HG03575 (cell line): Measurements from ENCODE around the gene CDKN2B-AS1.
"Not testable (repeated sequence)": the region's sequence is repeated elsewhere in the genome, so short reads cannot be mapped to it uniquely, and the experiment has no call there.

Experiments used
- ATAC-seq: cut with Tn5 transposase; IDR thresholded peaks from one replicate; pipeline ENCODE4 v1.9.1; 2021; ENCODE audit not compliant: unreplicated experiment, insufficient number of reproducible peaks, low FRiP score; ENCODE audit errors: extremely low read depth

Gene CDKN2B-AS1

GRCh38 chr9:22037954-22038690 lies 43.5 kb downstream of the CDKN2B-AS1 start:
- no peak for ATAC-seq

DNA sequence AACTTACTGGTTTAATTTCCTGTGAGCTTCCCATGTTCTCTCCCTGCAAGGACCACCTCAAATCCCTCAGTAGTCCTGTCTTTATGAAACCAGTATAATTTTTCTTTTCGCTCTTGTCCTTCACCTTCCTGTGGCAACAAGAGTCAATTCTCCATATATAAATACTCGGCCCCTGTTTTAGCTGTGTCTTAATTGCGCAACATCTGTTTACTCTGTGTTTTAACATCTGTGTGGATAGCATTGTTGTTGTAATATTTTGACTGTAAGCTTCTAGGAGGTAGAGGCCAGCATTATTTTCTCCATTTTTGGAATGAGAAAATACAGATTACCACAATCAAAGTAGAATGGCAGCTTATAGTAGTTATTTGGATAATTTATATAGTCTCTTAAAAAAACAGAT lies 44.7 kb downstream of the CDKN2B-AS1 start:
- ATAC-seq = no peak

DNA sequence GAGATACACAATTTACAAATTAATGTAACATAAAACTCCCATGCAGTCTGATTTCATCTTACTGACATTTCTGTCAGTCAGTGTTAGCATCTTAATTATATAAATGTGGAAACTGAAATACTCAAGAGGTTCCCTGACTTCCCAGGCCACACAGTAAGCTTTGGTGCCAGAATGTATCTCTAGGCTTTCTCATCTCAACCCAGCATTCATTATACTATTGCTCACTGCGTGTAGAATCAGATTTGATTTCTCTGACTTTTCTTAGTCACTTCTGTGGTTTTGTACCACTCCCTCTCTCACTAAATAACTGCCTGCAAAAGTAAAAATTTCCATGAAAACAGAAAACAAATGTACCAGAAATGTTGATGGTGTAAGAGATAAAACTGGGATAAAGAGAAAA lies 46.2 kb downstream of the CDKN2B-AS1 start:
- ATAC-seq = no peak

DNA sequence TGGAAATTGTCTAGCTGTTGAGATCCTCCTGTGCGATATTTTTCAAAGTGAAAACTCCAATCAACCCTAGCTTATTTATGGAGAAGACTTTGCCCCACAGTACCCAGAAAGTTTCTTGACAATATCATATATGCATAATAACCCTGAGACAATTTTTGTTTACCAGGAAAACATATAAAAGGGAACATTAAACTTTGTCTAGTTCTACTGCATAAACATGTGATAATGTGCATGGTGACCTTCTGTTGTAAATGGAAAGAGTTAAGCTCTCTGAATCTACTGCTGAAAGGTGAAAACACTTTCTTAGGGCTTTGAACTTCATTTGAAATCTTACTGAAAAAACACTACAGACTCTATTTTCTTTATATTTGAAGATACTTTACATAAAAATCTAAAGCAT lies 46.8 kb downstream of the CDKN2B-AS1 start:
- ATAC-seq = no peak

- no peak for ATAC-seq
Observed at GRCh38 chr9:22041775-22042174, 47.2 kb downstream of the CDKN2B-AS1 start.

GRCh38 chr9:22043928-22044327 lies 49.3 kb downstream of the CDKN2B-AS1 start:
- no peak for ATAC-seq

DNA sequence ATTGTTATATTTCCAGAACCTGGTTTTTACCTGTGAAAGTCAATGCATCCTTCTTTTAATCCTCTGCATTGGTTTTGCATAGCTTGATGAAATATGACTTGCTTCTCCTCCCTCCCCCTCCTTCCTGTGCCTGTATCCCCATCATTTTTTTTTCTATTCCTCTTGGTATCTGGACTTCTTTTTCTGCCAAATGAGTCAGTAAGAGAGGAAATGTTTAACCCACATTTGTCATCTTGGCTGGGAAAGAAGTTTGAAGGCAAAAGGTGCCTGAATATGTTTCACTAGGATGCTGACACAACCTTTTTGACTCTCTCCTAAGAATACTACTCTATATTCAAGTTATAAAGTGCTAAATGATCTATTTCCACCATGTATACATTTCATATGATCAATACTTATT lies 50.0 kb downstream of the CDKN2B-AS1 start:
- no peak for ATAC-seq

DNA sequence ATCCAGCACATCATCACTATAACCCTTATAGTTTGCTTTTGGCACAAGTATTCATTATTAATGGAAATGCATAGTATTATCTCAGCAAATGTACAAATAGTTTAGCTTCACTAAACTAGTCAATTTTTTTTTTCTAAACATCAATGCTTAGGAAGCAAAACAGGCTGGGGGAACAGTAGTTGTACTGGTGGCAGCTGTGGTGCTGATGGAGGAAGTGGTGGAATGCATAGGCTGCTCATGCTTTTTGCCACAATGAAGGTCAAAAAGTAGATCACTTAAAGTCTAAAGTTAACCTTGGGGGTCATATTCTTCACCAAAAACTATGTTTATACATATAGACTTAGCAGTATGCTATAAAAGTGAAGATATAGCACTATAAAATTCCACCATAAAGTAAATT lies 50.8 kb downstream of the CDKN2B-AS1 start:
- ATAC-seq = no peak

DNA sequence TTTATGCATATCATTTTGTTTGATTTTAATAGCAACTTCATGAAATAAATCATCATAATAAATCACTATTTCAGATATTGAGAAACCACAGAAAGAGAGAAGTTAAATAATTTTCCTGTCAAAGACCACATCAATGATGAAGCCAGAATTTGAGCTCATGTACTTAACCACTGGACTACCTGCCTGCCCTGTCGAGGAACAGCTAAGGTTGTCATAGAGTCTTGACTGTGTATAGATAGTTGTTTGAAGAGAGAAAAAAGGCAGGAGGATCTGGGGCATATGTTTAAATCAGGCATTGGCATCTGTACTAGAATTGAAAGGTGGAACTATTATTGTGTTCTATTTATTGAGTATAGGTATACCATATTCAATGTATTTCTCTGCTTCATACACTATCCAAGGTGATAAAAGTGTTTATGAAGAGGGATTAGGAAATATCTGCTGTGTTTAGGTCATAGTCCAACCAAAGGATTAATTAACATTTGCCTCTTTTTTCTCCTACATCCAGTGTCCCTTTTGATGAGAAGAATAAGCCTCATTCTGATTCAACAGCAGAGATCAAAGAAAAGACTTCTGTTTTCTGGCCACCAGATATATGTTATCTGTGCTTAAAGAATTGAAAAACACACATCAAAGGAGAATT lies 51.8 kb downstream of the CDKN2B-AS1 start:
- ATAC-seq = no peak

GRCh38 chr9:22047596-22047995 lies 53.0 kb downstream of the CDKN2B-AS1 start:
- ATAC-seq = no peak

DNA sequence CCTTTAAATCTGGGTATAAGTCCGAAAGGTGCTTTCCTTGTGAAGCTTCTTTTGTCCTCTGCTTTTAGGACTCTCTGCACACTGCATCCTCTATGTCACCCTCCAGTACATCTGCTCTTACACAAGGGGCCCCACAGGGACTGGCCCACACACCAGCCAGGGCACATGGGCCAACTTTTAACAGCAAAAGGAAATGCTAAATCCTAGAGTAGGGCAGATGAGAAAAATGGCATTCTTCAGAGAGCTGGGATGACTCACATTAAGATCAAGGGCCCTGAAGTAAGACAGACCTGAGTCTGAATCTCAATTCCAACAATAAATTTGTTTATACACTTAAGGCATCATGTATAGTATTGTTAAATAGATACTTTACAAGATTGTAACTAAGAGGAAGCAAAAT lies 54.8 kb downstream of the CDKN2B-AS1 start:
- no peak for ATAC-seq

DNA sequence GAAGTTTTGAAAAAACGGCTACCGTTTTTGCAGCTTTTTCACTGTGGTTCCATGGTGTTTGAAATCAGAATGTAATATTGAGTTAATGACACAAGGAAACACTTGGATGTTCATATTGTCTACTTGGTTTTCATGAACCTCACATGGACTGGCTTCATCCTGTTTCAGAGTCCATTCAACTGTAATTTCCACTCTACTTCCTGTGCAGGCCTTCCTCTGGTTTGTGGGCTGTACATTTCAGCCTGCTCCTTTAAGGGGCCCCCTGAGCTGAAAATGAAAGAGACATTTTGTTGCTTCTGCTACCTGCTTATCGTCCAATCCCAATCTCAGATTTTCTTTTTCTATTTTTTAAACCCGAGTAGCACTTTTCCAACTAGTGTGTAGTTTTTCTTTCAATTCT lies 56.3 kb downstream of the CDKN2B-AS1 start:
- ATAC-seq = peak; percentile 67

DNA sequence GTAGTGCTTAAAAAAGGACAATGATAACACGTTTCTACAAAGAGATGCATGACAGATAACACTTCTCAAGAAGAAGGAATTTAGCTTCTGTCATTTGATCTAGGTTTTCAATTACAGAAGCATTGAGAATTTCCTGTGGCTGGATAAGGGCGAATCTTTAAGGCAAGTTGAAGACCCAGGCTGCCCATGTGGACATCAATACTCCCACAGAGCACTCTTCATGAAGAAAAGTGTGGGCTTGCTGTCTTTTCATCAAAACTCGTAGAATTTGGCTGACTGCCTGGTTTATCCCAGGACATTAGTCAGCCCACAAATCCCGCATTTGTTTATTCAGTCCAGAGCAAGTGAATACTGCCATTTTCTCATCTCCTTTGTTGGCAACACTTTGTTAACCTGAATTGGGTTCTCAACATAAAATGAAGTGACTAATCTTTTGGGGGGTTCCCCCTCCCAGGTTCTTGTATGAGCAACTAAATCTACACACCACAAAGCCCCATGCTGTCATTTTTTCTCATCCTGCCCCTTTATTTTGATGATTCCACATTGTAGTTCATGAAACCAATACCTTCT lies 57.9 kb downstream of the CDKN2B-AS1 start:
- no peak for ATAC-seq

GRCh38 chr9:22053178-22053577 lies 58.6 kb downstream of the CDKN2B-AS1 start:
- no peak for ATAC-seq

GRCh38 chr9:22054076-22054475 lies 59.5 kb downstream of the CDKN2B-AS1 start:
- ATAC-seq = no peak

GRCh38 chr9:22054529-22054928 lies 59.9 kb downstream of the CDKN2B-AS1 start:
- no peak for ATAC-seq

DNA sequence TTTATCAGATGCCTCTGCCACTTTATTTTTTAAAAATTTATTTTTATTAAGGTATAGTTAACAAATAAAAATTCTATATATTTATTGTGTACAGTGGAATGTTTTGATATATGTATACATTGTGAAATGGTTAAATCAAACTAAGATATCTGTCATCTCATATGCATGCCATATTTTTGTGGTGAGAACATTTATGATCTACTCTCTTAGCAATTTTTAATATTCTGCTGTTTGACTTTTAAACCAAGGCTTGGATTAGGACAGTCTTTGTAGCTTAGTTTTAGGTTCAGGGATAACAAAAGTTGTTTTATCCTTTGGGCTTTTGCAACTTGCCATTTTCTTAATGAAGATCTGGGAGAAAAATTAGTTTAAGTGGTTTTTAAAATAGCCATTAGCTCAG lies 60.5 kb downstream of the CDKN2B-AS1 start:
- no peak for ATAC-seq

DNA sequence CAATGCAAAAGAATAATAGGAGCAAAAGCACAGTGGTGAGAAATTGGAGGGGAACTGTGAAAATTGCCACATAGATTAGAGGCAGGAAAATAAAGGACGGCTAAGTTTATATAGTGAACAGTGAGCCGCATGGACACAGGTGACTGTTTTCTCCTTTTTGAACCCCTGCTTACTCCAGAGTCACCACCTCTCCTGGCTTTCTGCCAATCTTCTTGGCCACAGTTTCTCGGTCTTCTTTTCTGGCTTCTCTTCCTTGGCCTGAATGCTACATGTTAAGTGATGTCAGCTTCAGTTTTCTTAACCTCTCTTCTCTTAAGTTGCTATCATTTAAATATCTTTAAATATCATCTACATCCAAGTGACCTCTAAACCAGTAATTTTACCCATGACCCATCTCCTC lies 61.8 kb downstream of the CDKN2B-AS1 start:
- ATAC-seq = no peak

DNA sequence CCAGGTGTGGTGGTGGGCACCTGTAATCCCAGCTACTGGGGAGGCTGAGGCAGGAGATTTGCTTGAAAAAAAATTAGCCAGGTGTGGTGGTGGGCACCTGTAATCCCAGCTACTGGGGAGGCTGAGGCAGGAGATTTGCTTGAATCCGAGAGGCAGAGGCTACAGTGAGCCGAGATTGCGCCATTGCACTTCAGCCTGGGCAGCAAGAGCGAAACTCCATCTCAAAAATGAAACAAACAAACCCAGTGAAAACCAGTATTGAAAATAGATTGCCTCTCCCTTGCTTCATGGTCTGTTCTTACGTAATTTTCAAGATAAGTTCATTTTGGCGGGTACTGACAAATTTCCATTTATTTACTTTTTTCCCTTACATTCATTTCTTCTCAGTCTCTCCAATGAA lies 63.4 kb downstream of the CDKN2B-AS1 start:
- not testable (repeated sequence) for ATAC-seq

- ATAC-seq = no peak
Observed at GRCh38 chr9:22060831-22061383, 66.3 kb downstream of the CDKN2B-AS1 start.
